ENCODE results near the gene COG3.

The COG3 gene

GRCh38 chr13:45432737-45433380 lies 31.9 kb upstream of the COG3 start:
- DNase-seq (ENCODE audit: low read depth): no peak
- H3K4me3 ChIP-seq (ENCODE audit: low read depth, low read length): no peak overlapping the region
- no peak for TF ChIP-seq CTCF (IDR thresholded peaks at IDR 0.05; ENCODE audit: low read depth, low read length, missing control alignments)

GRCh38 chr13:45433381-45433790 lies 31.4 kb upstream of the COG3 start:
- H3K4me3 ChIP-seq (ENCODE audit: low read depth, low read length): no peak overlapping the region
- no peak for TF ChIP-seq CTCF (IDR thresholded peaks at IDR 0.05; ENCODE audit: low read depth, low read length, missing control alignments)
- DNase-seq (ENCODE audit: low read depth): no peak

- no peak for DNase-seq (ENCODE audit: low read depth)
- TF ChIP-seq CTCF (IDR thresholded peaks at IDR 0.05; ENCODE audit: low read depth, low read length, missing control alignments): no peak
- H3K4me3 ChIP-seq (ENCODE audit: low read depth, low read length): no peak overlapping the region
These were observed 30.0 kb upstream of the COG3 start for GRCh38 chr13:45434556-45435371.

- no peak overlapping the region for H3K4me3 ChIP-seq (ENCODE audit: low read depth, low read length)
- DNase-seq (ENCODE audit: low read depth): no peak
- no peak for TF ChIP-seq CTCF (IDR thresholded peaks at IDR 0.05; ENCODE audit: low read depth, low read length, missing control alignments)
These were observed 28.4 kb upstream of the COG3 start for GRCh38 chr13:45436332-45436731.

- DNase-seq (ENCODE audit: low read depth): no peak
- no peak for TF ChIP-seq CTCF (IDR thresholded peaks at IDR 0.05; ENCODE audit: low read depth, low read length, missing control alignments)
- no peak overlapping the region for H3K4me3 ChIP-seq (ENCODE audit: low read depth, low read length)
These were observed 27.8 kb upstream of the COG3 start for GRCh38 chr13:45436953-45437352.

GRCh38 chr13:45437947-45438346 lies 26.8 kb upstream of the COG3 start:
- no peak overlapping the region for H3K4me3 ChIP-seq (ENCODE audit: low read depth, low read length)
- TF ChIP-seq CTCF (IDR thresholded peaks at IDR 0.05; ENCODE audit: low read depth, low read length, missing control alignments): no peak
- DNase-seq (ENCODE audit: low read depth): no peak

All from GM12864 (cell line).